Upper lobe of right lung (tissue), 1 donor: ENCODE data around the gene MAP7. TPM values are rescaled to one million over a fixed set of nuclear protein-coding genes. Genes with fewer than 3 reads are reported as not detected.

ENCODE experiments used
- ATAC-seq: fragments of 200-7000 bp; cut with Tn5 transposase; one replicate; pipeline ENCODE4 v1.9.1; 2020; ENCODE audit warnings: mild to moderate bottlenecking, moderate library complexity
- DNase-seq: peaks from one replicate; pipeline ENCODE4 v3.0.0-alpha.2; 2020
- H3K27ac ChIP-seq: fragments of 200-600 bp; one replicate; pipeline ENCODE4 v1.8.0; 2022
- H3K27me3 ChIP-seq: fragments of 200-600 bp; one replicate; pipeline ENCODE4 v1.8.0; 2022; ENCODE audit warnings: mild to moderate bottlenecking
- H3K36me3 ChIP-seq: fragments of 200-600 bp; one replicate; pipeline ENCODE4 v1.8.0; 2022
- H3K4me1 ChIP-seq: fragments of 200-600 bp; one replicate; pipeline ENCODE4 v1.8.0; 2022
- H3K4me3 ChIP-seq: fragments of 200-600 bp; one replicate; pipeline ENCODE4 v1.8.0; 2022; ENCODE audit warnings: mild to moderate bottlenecking
- H3K9me3 ChIP-seq: fragments of 200-600 bp; one replicate; pipeline ENCODE4 v1.8.0; 2022
- CTCF ChIP-seq: fragments of 200-600 bp; IDR thresholded peaks from one replicate; pipeline ENCODE4 v1.8.0; 2022; ENCODE audit warnings: antibody characterized with exemption
- intact Hi-C: fragments of 100-400 bp; cut with DNase I; formaldehyde crosslinking; loops from one replicate; pipeline ENCODE4 v1.11.0; 2022
- total RNA-seq: library from RNA; stranded (reverse); fragmentation: NEBNext Ultra II Directional; extraction: Animal tissue kit (Norgen Biotek cat#: 25700); gene quantifications from one replicate; pipeline ENCODE4 v1.2.1, GENCODE V29; 2021
- donor health status: DM: no; HTN: yes; CAD: no; lungs with severe emphysema.

MAP7 gene
- total RNA-seq, 1 donor from 2014 or later = 23.2 TPM

- Histone ChIP-seq H3K4me3 (no peak overlapping the region), H3K4me1 (no peaks in the 10 kb centered on the region), H3K36me3 (peaks cover 30% of the 10 kb centered on the region), H3K27ac (no peak overlapping the region), H3K9me3 (no peaks in the 10 kb centered on the region), H3K27me3 (no peaks in the 10 kb centered on the region)
- DNase-seq (no peak), ATAC-seq (no peak)
- intact Hi-C loops = no loop called here
- TF ChIP-seq CTCF = no peak
Measured at GRCh38 chr6:136568129-136568528, 17.9 kb upstream of the MAP7 start.

GRCh38 chr6:136567688-136568087 lies 17.5 kb upstream of the MAP7 start:
- intact Hi-C loops = no loop called here

GRCh38 chr6:136566851-136567250 lies 16.6 kb upstream of the MAP7 start:
- ATAC-seq = no peak
- no peak for DNase-seq
- H3K36me3 ChIP-seq = peaks cover 35% of the 10 kb centered on the region
- no peak overlapping the region for H3K27ac ChIP-seq
- H3K9me3 ChIP-seq = no peaks in the 10 kb centered on the region
- intact Hi-C loops = no loop called here
- no peaks in the 10 kb centered on the region for H3K4me1 ChIP-seq
- H3K4me3 ChIP-seq = no peak overlapping the region
- TF ChIP-seq CTCF = no peak
- H3K27me3 ChIP-seq = no peaks in the 10 kb centered on the region

More at GRCh38 chr6:136567688-136568087, 17.5 kb upstream of the MAP7 start:
- Histone ChIP-seq H3K27me3 (no peaks in the 10 kb centered on the region), H3K27ac (no peak overlapping the region), H3K4me3 (no peak overlapping the region), H3K9me3 (no peaks in the 10 kb centered on the region), H3K4me1 (no peaks in the 10 kb centered on the region), H3K36me3 (peaks cover 30% of the 10 kb centered on the region)
- no peak for ATAC-seq
- no peak for TF ChIP-seq CTCF
- DNase-seq = no peak

GRCh38 chr6:136566007-136566487 lies 15.8 kb upstream of the MAP7 start:
- Histone ChIP-seq H3K27ac (no peak overlapping the region), H3K36me3 (peaks cover 43% of the 10 kb centered on the region), H3K4me1 (no peaks in the 10 kb centered on the region), H3K4me3 (no peak overlapping the region), H3K27me3 (no peaks in the 10 kb centered on the region), H3K9me3 (no peaks in the 10 kb centered on the region)
- intact Hi-C loops = no loop called here
- DNase-seq = peak; percentile 64
- no peak for TF ChIP-seq CTCF
- ATAC-seq = peak; percentile 72

GRCh38 chr6:136564180-136564579 lies 14.0 kb upstream of the MAP7 start:
- peaks cover 61% of the 10 kb centered on the region for H3K36me3 ChIP-seq
- intact Hi-C loops = no loop called here
- TF ChIP-seq CTCF = no peak

More at GRCh38 chr6:136564180-136564579, 14.0 kb upstream of the MAP7 start:
- ATAC-seq (no peak), DNase-seq (no peak)
- Histone ChIP-seq H3K27ac (no peak overlapping the region), H3K27me3 (no peaks in the 10 kb centered on the region), H3K9me3 (no peaks in the 10 kb centered on the region), H3K4me1 (no peaks in the 10 kb centered on the region), H3K4me3 (no peak overlapping the region)
